OCI-LY7 (cell line): Measurements from ENCODE around the gene TRPM2. TPM values are rescaled to one million over a fixed set of nuclear protein-coding genes. Genes with fewer than 3 reads are reported as not detected.

Experiments
- BruUV-seq: library from RNA; stranded (reverse); fragments of 400-500 nt; replicated peaks from 2 replicates; lab custom pipeline; 2021; lab: Mats Ljungman, UMichigan
- CTCF ChIA-PET: fragments of 300-600 bp; sonication (Branson Sonifier 250); formaldehyde crosslinking; loops from one replicate; lab custom pipeline; 2022; ENCODE audit warnings: antibody characterized with exemption; ENCODE audit not compliant: unreplicated experiment; lab: Charles Lee
- POLR2A ChIA-PET: fragments of 300-600 bp; sonication (Branson Sonifier 250); formaldehyde crosslinking; loops from one replicate; lab custom pipeline; 2022; ENCODE audit warnings: antibody characterized with exemption; lab: Charles Lee
- DNase-seq: peaks from one replicate; pipeline ENCODE4 v3.0.0-alpha.2; 2015; ENCODE audit warnings: low spot score
- H2AFZ ChIP-seq: fragments of 200-600 bp; sonication (generic), shearing (Covaris generic); 2 replicates; pipeline ENCODE4 v1.6.1; 2014; ENCODE audit warnings: mild to moderate bottlenecking, antibody characterized with exemption, low read length, moderate library complexity
- H3K27ac ChIP-seq: fragments of 200-600 bp; sonication (generic); 2 replicates; pipeline ENCODE4 v1.5.1; 2014; ENCODE audit warnings: mixed run types, low read depth, mild to moderate bottlenecking, moderate library complexity, low read length, inconsistent platforms; ENCODE audit not compliant: poor library complexity, severe bottlenecking
- H3K36me3 ChIP-seq: fragments of 200-600 bp; sonication (generic); 2 replicates; pipeline ENCODE4 v1.6.1; 2014; ENCODE audit warnings: mild to moderate bottlenecking, antibody characterized with exemption, low read length, moderate library complexity, mixed read lengths; ENCODE audit not compliant: insufficient read depth
- H3K4me1 ChIP-seq: fragments of 200-600 bp; sonication (generic); 2 replicates; pipeline ENCODE4 v1.5.1; 2014; ENCODE audit warnings: mild to moderate bottlenecking, low read length; ENCODE audit not compliant: insufficient read depth, poor library complexity, severe bottlenecking
- H3K4me2 ChIP-seq: fragments of 200-600 bp; sonication (generic); 2 replicates; pipeline ENCODE4 v1.6.1; 2014; ENCODE audit warnings: mild to moderate bottlenecking, low read length
- H3K4me3 ChIP-seq: fragments of 200-600 bp; sonication (generic); 2 replicates; pipeline ENCODE4 v1.5.1; 2014; ENCODE audit warnings: mild to moderate bottlenecking, low read depth, low read length; ENCODE audit not compliant: poor library complexity, severe bottlenecking
- H3K79me2 ChIP-seq: fragments of 200-600 bp; sonication (generic); 2 replicates; pipeline ENCODE4 v1.6.1; 2016; ENCODE audit warnings: low read depth, mild to moderate bottlenecking, low read length, moderate library complexity, mixed read lengths; ENCODE audit not compliant: insufficient read depth
- H3K9me2 ChIP-seq: fragments of 200-600 bp; sonication (generic); 2 replicates; pipeline ENCODE4 v1.6.1; 2016; ENCODE audit warnings: mild to moderate bottlenecking, low read length, mixed read lengths; ENCODE audit not compliant: insufficient read depth
- H3K9me3 ChIP-seq: fragments of 200-600 bp; sonication (generic); 2 replicates; pipeline ENCODE4 v1.6.1; 2014; ENCODE audit warnings: mild to moderate bottlenecking, mixed run types, low read length, mixed read lengths
- H4K20me1 ChIP-seq: fragments of 200-600 bp; sonication (generic); 2 replicates; pipeline ENCODE4 v1.6.1; 2014; ENCODE audit warnings: mild to moderate bottlenecking, antibody characterized with exemption, low read length, moderate library complexity, mixed read lengths; ENCODE audit not compliant: insufficient read depth
- CTCF ChIP-seq: fragments of 200-600 bp; sonication (generic); conservative IDR thresholded peaks from 2 replicates; pipeline ENCODE4 v1.5.1; 2014; ENCODE audit warnings: mild to moderate bottlenecking, antibody characterized with exemption, low read length, moderate library complexity, mixed read lengths
- EZH2phosphoT487 ChIP-seq: fragments of 200-600 bp; sonication (generic); IDR thresholded peaks from 2 replicates; pipeline ENCODE4 v1.6.1; 2018; ENCODE audit warnings: low read depth, borderline replicate concordance, mild to moderate bottlenecking, mixed run types, antibody characterized with exemption, low read length, moderate library complexity, mixed read lengths
- intact Hi-C: fragments of 100-400 bp; cut with micrococcal nuclease; formaldehyde crosslinking; loops from one replicate; pipeline ENCODE4 v1.10.0; 2022; ENCODE audit not compliant: unreplicated experiment
- total RNA-seq, 2 experiments: library from RNA; depleted of rRNA in 1 of 2; stranded (reverse); fragments of >200 nt in 1 of 2; shearing (Covaris generic) in 1 of 2; gene quantifications; 2 replicates each; pipeline ENCODE4 v1.2.3, GENCODE V29; 2014 to 2022

TRPM2 gene
- total RNA-seq, 2 experiments from 2014 or later = 1.8 to 7.1 TPM

GRCh38 chr21:44389335-44389734 is 35.9 kb downstream of the TRPM2 start:
- Histone ChIP-seq H3K9me3 (peaks cover 27% of the 10 kb centered on the region), H3K4me3 (no peak overlapping the region), H3K79me2 (no peaks in the 10 kb centered on the region), H3K4me2 (no peak overlapping the region), H3K36me3 (no peaks in the 10 kb centered on the region), H3K4me1 (no peaks in the 10 kb centered on the region), H4K20me1 (no peaks in the 10 kb centered on the region), H2AFZ (no peak overlapping the region), H3K9me2 (no peaks in the 10 kb centered on the region), H3K27ac (no peak overlapping the region)
- BruUV-seq = no TSS peak
- POLR2A ChIA-PET = no interaction called here
- CTCF ChIA-PET = no interaction called here
- TF ChIP-seq EZH2phosphoT487 (no peak), CTCF (no peak)
- DNase-seq = no peak
- intact Hi-C loops = no loop called here

GRCh38 chr21:44390886-44391285 is 37.5 kb downstream of the TRPM2 start:
- Histone ChIP-seq H3K4me3 (no peak overlapping the region), H3K36me3 (no peaks in the 10 kb centered on the region), H3K9me2 (no peaks in the 10 kb centered on the region), H3K9me3 (peaks cover 13% of the 10 kb centered on the region), H2AFZ (no peak overlapping the region), H3K27ac (no peak overlapping the region), H4K20me1 (no peaks in the 10 kb centered on the region), H3K79me2 (no peaks in the 10 kb centered on the region), H3K4me1 (no peaks in the 10 kb centered on the region), H3K4me2 (no peak overlapping the region)
- no TSS peak for BruUV-seq
- no peak for TF ChIP-seq EZH2phosphoT487
- no peak for TF ChIP-seq CTCF
- intact Hi-C loops = no loop called here
- ChIA-PET CTCF (no interaction called here), POLR2A (no interaction called here)
- DNase-seq = no peak

GRCh38 chr21:44391345-44392091 is 38.1 kb downstream of the TRPM2 start:
- Histone ChIP-seq H3K27ac (no peak overlapping the region), H3K36me3 (no peaks in the 10 kb centered on the region), H2AFZ (0 out of 2 replicates have a peak overlapping the region, but pooled peaks have one; percentile 21), H4K20me1 (no peaks in the 10 kb centered on the region), H3K4me2 (no peak overlapping the region), H3K4me1 (no peaks in the 10 kb centered on the region), H3K9me2 (no peaks in the 10 kb centered on the region), H3K9me3 (peaks cover 9% of the 10 kb centered on the region), H3K4me3 (no peak overlapping the region), H3K79me2 (no peaks in the 10 kb centered on the region)
- POLR2A ChIA-PET = no interaction called here
- no peak for TF ChIP-seq EZH2phosphoT487
- peak; percentile 18 for DNase-seq
- CTCF ChIA-PET = no interaction called here
- BruUV-seq = no TSS peak
- intact Hi-C loops = no loop called here
